Kidney epithelial cell (primary cell): Measurements from ENCODE around the gene CXCL8. TPM values are rescaled to one million over a fixed set of nuclear protein-coding genes. Genes with fewer than 3 reads are reported as not detected.

Experiments
- DNase-seq: peaks from one replicate; pipeline ENCODE4 v3.0.0-alpha.2; 2010; ENCODE audit warnings: low read depth
- H3K27me3 ChIP-seq: 2 replicates; pipeline ENCODE4 v1.6.0; 2011; ENCODE audit warnings: low read length; ENCODE audit not compliant: control insufficient read depth, insufficient read depth
- H3K36me3 ChIP-seq: 2 replicates; pipeline ENCODE4 v1.5.1; 2011; ENCODE audit warnings: low read length; ENCODE audit not compliant: control insufficient read depth, insufficient read depth
- H3K4me3 ChIP-seq: 2 replicates; pipeline ENCODE4 v1.5.1; 2011; ENCODE audit warnings: low read depth, mild to moderate bottlenecking, control low read depth, low read length
- CTCF ChIP-seq: IDR thresholded peaks from 2 replicates; pipeline ENCODE4 v1.5.1; 2011; ENCODE audit warnings: mild to moderate bottlenecking, moderate library complexity, low read length, control low read depth, inconsistent platforms; ENCODE audit not compliant: insufficient read depth, poor library complexity, severe bottlenecking
- total RNA-seq: library from RNA; depleted of rRNA; stranded (reverse); fragments of >200 nt; gene quantifications from 2 replicates; pipeline ENCODE4 v1.2.3, GENCODE V29; 2015

Gene CXCL8
- total RNA-seq, 1 donor from 2014 or later: 76.9 TPM

DNA sequence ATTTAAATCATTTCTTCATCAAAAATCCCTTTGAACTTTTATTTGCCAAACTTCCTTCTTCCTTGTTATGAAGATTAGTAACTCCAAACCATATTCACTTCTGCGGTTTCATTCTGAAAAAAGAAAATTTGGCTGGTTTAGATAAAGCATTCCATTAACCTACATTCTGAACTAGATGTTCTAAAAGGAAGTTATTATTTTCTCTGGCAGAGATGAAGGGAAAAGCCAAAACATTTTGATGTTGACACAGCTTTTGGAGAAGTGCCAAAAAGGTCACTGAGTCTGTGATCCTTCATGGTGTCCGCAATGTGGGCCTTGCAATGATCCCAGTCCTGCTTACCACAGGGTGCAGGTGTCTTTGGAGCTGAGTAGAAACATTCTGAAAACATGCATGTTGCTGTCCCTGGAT lies 36.0 kb downstream of the CXCL8 start:
- Histone ChIP-seq H3K27me3 (no peaks in the 10 kb centered on the region), H3K4me3 (no peak overlapping the region), H3K36me3 (no peaks in the 10 kb centered on the region)
- TF ChIP-seq CTCF: no peak
- DNase-seq: peak; percentile 67

DNA sequence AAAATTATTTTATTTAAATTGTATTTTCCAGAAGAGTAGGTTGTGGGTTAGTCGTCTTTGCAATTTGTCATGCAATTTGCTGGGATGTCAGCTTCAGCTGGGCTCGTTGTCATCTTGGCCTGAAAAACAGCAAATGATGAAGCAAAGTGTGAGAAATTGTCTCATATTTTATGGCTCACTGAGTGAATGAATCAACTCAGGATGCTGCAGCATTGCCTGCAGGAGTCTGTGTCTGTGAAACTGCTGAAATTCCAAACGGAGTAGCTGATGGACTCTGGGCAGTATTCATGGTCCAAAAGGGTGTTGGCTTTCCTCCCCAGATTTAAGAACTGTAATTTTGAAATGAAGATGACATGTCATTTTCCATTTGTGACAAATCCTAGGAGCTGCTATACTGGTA lies 37.2 kb downstream of the CXCL8 start:
- Histone ChIP-seq H3K4me3 (no peak overlapping the region), H3K27me3 (no peaks in the 10 kb centered on the region), H3K36me3 (no peaks in the 10 kb centered on the region)
- DNase-seq: no peak
- TF ChIP-seq CTCF: no peak

DNA sequence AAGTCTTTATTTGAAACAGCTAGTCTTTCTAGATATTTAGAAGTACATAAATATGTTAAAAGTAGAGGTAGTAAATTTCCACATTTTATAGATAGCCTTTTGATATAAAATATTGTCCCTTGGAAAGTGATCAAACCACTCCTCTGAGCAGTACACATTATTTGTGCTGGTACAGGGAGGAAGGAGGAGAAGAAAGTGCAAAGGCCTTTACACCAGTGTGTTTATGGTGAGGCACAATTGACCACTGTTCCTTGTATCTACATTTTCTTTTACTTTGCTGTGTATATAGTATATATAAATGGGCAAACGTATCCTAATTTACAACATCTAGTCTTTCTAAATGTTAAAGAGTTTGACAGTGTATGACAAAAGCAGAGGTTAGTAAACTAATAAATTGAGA lies 39.9 kb downstream of the CXCL8 start:
- no peaks in the 10 kb centered on the region for H3K27me3 ChIP-seq
- H3K4me3 ChIP-seq: no peak overlapping the region
- H3K36me3 ChIP-seq: no peaks in the 10 kb centered on the region
- no peak for TF ChIP-seq CTCF
- DNase-seq: no peak

- no peaks in the 10 kb centered on the region for H3K27me3 ChIP-seq
- DNase-seq: no peak
- no peak for TF ChIP-seq CTCF
These were observed 40.5 kb downstream of the CXCL8 start for GRCh38 chr4:73780834-73781233.

GRCh38 chr4:73788411-73788810 lies 48.0 kb downstream of the CXCL8 start:
- TF ChIP-seq CTCF: no peak
- no peak overlapping the region for H3K4me3 ChIP-seq
- no peaks in the 10 kb centered on the region for H3K36me3 ChIP-seq
- H3K27me3 ChIP-seq: no peaks in the 10 kb centered on the region
- DNase-seq: no peak

More at GRCh38 chr4:73780834-73781233, 40.5 kb downstream of the CXCL8 start:
- Histone ChIP-seq H3K4me3 (no peak overlapping the region), H3K36me3 (no peaks in the 10 kb centered on the region)

Other genes with a start within 250 kb of the CXCL8 start
- gene RASSF6, start 120.1 kb upstream of the CXCL8 start, total RNA-seq: 4.4 and 7.0 TPM in 2 replicates
- gene CXCL6, start 96.1 kb downstream of the CXCL8 start, total RNA-seq: 2.1 and 6.6 TPM in 2 replicates
- gene PF4V1, start 112.7 kb downstream of the CXCL8 start, total RNA-seq: not detected in 2 replicates
- gene CXCL1, start 128.8 kb downstream of the CXCL8 start, total RNA-seq: 75.9 and 112 TPM in 2 replicates
- not detected in 2 replicates for gene PF4, start 241.5 kb downstream of the CXCL8 start, total RNA-seq
- not detected in 2 replicates for gene PPBP, start 247.6 kb downstream of the CXCL8 start, total RNA-seq